T follicular helper cell (primary cell): ENCODE measurements around the gene B4GALNT4.
"Not testable (repeated sequence)": the region's sequence is repeated elsewhere in the genome, so short reads cannot be mapped to it uniquely, and the experiment has no call there.

ENCODE experiments used
- DNase-seq: peaks from one replicate; pipeline ENCODE4 v3.0.0-alpha.2; 2020; ENCODE audit warnings: low read depth

B4GALNT4 gene

GRCh38 chr11:376531-377173, 7.4 kb downstream of the B4GALNT4 start:
- DNase-seq = no peak

GRCh38 chr11:377174-377865, 8.0 kb downstream of the B4GALNT4 start:
- DNase-seq = no peak

- DNase-seq = no peak
These were observed 8.7 kb downstream of the B4GALNT4 start for GRCh38 chr11:377883-378500.

- DNase-seq = no peak
These were observed 10.2 kb downstream of the B4GALNT4 start for GRCh38 chr11:379205-380094.

DNA sequence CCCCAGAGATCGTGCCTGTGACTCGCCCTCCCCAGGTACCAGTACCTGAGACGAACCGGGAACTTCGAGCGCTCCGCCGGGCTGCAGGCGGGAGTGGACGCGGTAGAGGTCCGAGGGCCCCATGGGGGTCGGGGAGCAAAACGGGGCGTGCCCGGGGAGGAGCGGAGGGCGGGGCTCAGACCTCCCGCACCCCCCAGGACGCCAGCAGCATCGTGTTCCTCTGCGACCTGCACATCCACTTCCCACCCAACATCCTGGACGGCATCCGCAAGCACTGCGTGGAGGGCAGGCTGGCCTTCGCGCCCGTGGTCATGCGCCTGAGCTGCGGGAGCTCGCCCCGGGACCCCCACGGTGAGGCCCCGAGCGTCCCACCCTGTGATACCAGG, 10.8 kb downstream of the B4GALNT4 start:
- DNase-seq = no peak

DNA sequence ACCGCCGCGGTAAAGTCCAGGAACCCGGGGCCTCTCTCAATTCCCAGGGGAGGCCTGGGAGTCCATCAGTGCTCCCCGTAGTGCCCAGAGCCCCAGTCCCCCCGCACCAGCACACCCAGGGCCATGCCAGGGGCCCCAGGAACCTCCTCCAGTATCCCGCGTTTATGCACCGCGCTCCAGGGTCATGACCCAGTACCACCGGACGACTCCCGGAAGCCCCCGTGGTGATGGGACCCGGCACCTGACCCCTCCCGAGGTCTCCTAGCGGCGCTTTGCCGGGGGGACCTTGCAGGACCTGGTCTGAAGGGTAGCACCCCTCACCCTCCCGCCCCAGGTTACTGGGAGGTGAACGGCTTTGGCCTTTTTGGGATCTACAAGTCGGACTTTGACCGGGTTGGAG, 11.2 kb downstream of the B4GALNT4 start:
- no peak for DNase-seq

GRCh38 chr11:380996-381395, 11.7 kb downstream of the B4GALNT4 start:
- DNase-seq = no peak

- DNase-seq = no peak
These were observed 12.3 kb downstream of the B4GALNT4 start for GRCh38 chr11:381501-382072.

- DNase-seq = no peak
These were observed 12.9 kb downstream of the B4GALNT4 start for GRCh38 chr11:382081-382629.

DNA sequence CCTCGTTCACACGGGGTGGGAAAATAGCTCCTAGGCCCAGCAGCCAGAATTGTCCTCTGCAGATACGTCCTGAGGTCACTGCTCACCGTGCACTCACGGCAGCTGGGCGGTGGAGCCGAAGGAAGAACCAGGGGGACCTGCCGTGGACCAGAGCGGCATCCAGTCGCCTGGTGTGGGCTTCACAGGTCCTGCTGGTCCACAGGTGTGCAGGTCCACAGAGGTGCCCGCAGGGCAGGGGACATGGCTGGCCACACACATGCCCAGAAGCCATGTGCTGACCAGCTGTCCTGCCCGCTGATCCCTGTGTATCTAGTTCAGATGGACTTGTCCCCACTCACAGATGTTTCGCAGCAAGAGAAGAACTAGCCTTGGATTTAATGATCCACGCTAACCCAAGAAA, 14.1 kb downstream of the B4GALNT4 start:
- DNase-seq = no peak

DNA sequence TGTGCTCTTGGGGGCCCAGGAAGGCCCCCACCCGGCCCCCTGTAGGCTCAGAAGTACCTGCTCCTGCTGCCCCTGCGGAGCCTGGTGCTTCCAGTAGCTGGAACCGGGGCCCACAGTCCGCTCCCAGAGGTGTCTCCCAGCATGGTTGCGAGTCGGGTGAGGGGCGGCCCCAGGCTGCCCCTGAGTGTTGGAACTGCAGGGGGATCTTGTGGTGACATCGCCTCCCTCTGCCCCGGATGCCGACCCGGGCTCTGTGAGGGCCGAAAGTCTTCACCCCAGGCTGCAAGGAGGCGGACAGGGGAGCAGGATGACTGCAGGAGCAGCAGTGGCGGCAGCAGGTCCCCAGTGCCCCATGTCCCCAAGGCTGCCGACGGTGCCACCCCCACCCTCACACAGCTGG, 15.2 kb downstream of the B4GALNT4 start:
- DNase-seq = no peak

- no peak for DNase-seq
These were observed 16.5 kb downstream of the B4GALNT4 start for GRCh38 chr11:385594-386351.

DNA sequence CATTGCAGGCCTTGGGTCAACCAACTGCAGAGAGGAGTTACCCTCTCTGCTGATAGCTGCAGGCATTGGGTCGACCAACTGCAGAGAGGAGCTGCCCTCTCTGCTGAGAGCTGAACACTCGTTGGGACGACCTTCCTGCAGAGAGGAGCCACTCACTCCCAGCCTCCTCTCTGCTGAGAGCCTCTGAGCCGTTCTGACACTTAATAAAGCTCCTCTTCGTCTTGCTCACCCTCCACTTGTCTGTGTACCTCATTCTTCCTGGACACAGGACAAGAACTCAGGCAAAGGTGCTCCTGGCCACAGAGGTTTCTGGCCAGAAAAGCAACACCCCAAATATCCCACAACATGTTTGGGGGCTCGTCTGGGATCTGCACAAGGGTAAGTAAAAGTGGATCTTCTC, 17.2 kb downstream of the B4GALNT4 start:
- no peak for DNase-seq

DNA sequence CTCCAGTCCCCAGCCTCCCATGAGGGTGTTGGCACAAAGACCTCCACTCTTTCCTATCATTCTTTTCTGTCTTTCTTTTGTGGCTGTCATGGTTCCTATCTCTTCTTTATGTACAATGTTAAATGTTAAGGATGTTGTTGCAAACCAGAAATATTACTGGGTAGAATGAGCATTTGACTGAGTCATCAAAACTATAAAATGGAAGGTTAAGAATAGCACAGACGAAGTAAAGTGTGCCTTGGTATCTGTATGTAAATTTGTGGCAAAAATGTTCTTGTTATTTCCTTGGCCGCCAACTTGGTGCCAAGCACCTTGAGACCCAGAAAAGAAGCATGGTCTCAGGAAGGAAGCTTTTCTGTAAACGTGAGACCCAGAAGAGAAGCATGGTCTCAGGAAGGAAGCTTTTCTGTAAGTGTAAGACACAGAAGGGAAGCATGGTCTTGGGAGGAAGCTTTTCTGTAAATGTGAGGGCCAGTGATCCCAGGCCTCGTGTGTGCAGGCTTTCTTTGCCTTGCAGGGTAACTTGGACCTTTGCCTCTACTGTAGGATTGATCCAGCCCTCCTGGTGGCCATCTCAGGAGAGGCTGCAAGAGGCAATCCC, 18.0 kb downstream of the B4GALNT4 start:
- DNase-seq = no peak

- DNase-seq = not testable (repeated sequence)
These were observed 20.1 kb downstream of the B4GALNT4 start for GRCh38 chr11:389369-389768.

GRCh38 chr11:390175-390574, 20.9 kb downstream of the B4GALNT4 start:
- DNase-seq = no peak

DNA sequence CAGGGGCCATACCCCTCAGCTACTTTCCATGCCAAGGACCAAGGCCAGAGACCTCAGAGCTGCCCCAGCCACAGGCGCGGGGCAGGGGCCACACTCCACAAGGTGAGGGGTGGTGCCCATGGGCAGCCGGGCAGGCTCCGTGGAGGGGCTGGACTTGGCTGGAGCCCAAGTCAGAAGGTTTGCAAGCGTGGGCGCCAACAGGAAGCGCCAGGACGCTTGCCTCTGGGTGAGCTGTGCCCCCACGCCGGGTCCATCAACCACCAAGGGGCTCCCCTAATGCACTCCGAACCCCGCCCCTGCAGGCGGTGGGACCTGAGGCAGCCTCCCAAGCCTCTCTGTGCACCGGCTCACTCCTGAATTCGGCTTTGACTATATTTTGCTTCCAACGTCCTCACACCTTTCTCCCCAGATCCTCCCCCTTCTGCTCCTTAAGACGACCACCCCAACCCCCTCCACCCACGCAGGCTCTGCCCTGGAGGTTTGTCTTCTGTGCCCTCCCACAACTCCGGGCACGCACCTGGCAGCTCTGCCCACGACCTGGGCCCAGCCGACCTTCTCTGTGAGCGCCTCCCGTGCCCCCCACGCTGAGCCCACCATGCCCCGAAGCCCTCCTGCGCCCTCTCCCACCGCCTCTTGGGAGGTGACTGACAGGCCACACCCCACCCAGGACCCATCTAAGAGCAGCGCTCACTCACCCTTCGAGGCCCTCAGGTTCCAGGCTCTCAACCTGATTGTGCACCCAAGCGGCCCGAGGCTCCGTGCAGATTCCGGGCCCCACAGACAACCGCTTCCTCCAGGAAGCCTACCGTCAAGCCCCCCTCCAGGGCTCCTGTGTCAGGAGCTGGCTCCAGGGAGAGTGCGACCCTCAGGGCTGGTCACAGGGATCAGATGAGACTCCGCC, 22.1 kb downstream of the B4GALNT4 start:
- DNase-seq = no peak

DNA sequence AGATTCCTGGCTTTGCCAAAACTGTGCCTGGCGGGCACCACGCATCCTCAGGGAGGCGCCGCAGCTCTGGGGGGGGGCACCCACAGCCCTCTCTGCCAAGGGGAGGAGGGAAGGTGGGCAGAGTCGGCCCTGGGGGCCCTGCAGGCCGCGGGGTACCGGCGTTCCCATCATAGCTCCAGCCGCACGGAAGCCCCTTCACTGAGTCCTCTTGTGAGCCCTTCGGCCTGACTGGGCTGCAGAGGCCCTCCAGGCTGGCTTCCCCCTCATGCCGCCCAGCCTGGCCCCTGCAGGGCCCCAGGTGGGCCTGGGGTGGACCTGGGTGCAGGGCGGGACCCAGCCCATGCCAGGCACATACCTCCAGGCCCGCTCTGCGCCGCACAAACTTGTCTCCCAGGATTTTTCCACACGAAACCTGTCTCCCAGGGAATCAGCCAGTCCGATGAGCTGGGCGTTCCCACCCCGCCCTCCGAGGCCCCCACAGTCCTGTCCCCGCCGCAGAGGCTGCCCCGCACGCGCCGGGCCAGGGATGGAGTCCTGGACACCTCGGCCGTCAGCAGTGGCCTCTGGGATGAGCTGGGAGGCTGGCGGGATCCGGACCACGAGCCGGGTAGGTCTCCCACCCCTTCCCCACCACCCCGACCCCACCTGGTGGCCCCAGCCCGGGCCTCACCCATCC, 22.9 kb downstream of the B4GALNT4 start:
- DNase-seq = no peak
